ENCODE results near the gene KRIT1.
A peak's percentile ranks its signal among the peaks of the same experiment; 100 is the strongest.

The KRIT1 gene

DNA sequence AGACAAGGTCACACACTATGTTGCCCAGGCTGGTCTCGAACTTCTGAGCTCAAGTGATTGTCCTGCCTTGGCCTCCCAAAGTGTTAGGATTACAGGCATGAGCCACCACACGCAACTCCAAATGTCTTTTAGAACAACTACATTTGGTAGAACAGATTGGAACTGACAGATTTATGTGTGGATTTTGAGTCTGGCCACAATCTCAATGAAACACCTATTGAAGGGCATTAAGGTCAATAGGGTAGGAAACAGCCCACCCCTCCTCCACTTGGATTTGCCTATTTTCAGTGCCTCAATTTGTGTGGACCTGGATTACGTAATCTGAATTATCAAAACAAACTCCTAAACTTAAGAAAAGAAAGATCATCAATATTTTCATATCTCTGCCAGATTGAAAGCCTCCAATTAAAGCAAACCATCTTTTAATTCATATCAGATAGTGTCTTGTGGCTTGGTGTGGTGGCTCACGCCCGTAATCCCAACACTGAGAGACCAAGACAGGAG, 95.9 kb downstream of the KRIT1 start:
- H3K4me3 ChIP-seq, result no peak overlapping the region
- H4K20me1 ChIP-seq, result no peaks in the 10 kb centered on the region
- no peaks in the 10 kb centered on the region for H3K36me3 ChIP-seq
- H3K4me2 ChIP-seq, result no peak overlapping the region
- H3K4me1 ChIP-seq, result peaks cover 0 to 1% (median 0%) of the 10 kb centered on the region in 10 experiments; a peak in 1 of 20 replicates
- no peaks in the 10 kb centered on the region for H3K9me3 ChIP-seq (replicated peaks in 1 of 11)
- no peak overlapping the region for H3K27ac ChIP-seq
- H3K9ac ChIP-seq, result no peak overlapping the region
- no peaks in the 10 kb centered on the region for H3K27me3 ChIP-seq
- peak in 3 of 11 experiments; percentile 22 to 60 (median 38); a peak in 2 of 22 replicates for TF ChIP-seq Cebpa-rat (IDR thresholded peaks at IDR 0.05)
